ENCODE results near the gene C4orf50.

The C4orf50 gene

GRCh38 chr4:5892323-5893003, 125.8 kb downstream of the C4orf50 start:
- ATAC-seq = no peak
- TF ChIP-seq TCF4 (CRISPR knock-in tag; IDR thresholded peaks at IDR 0.05; ENCODE audit: borderline replicate concordance) (no peak), ZNF70 (CRISPR knock-in tag; IDR thresholded peaks at IDR 0.05) (no peak), BACH2 (CRISPR knock-in tag; IDR thresholded peaks at IDR 0.05; ENCODE audit: borderline replicate concordance) (no peak), CSRNP3 (CRISPR knock-in tag; IDR thresholded peaks at IDR 0.05) (no peak), ISL1 (CRISPR knock-in tag; IDR thresholded peaks at IDR 0.05) (no peak), PATZ1 (CRISPR knock-in tag; IDR thresholded peaks at IDR 0.05; ENCODE audit: borderline replicate concordance) (no peak), CREB5 (CRISPR knock-in tag; IDR thresholded peaks at IDR 0.05; ENCODE audit: low read depth) (no peak), OSR1 (CRISPR knock-in tag; IDR thresholded peaks at IDR 0.05) (no peak), ZC3H10 (CRISPR knock-in tag; IDR thresholded peaks at IDR 0.05) (no peak), PPARA (CRISPR knock-in tag; IDR thresholded peaks at IDR 0.05; ENCODE audit: borderline replicate concordance) (no peak), ZFP30 (CRISPR knock-in tag; IDR thresholded peaks at IDR 0.05) (no peak), CSDC2 (CRISPR knock-in tag; IDR thresholded peaks at IDR 0.05) (no peak), ARNTL (CRISPR knock-in tag; IDR thresholded peaks at IDR 0.05; ENCODE audit: borderline replicate concordance, low read depth) (no peak), SNAI2 (CRISPR knock-in tag; IDR thresholded peaks at IDR 0.05) (no peak), ZNF565 (CRISPR knock-in tag; conservative IDR thresholded peaks at IDR 0.05; ENCODE audit: low read depth) (no peak), ZNF8 (CRISPR knock-in tag; IDR thresholded peaks at IDR 0.05) (no peak), TSHZ2 (CRISPR knock-in tag; IDR thresholded peaks at IDR 0.05) (no peak), RARB (CRISPR knock-in tag; IDR thresholded peaks at IDR 0.05) (no peak), TOX (CRISPR knock-in tag; IDR thresholded peaks at IDR 0.05; ENCODE audit: borderline replicate concordance) (no peak), GLIS3 (CRISPR knock-in tag; IDR thresholded peaks at IDR 0.05) (no peak)

- TF ChIP-seq ISL1 (CRISPR knock-in tag; IDR thresholded peaks at IDR 0.05) = no peak
- TF ChIP-seq GLIS3 (CRISPR knock-in tag; IDR thresholded peaks at IDR 0.05) = no peak
- TF ChIP-seq ARNTL (CRISPR knock-in tag; IDR thresholded peaks at IDR 0.05; ENCODE audit: borderline replicate concordance, low read depth) = no peak
- no peak for TF ChIP-seq ZFP30 (CRISPR knock-in tag; IDR thresholded peaks at IDR 0.05)
- no peak for TF ChIP-seq ZNF565 (CRISPR knock-in tag; conservative IDR thresholded peaks at IDR 0.05; ENCODE audit: low read depth)
- TF ChIP-seq POU6F1 (CRISPR knock-in tag; IDR thresholded peaks at IDR 0.05; ENCODE audit: borderline replicate concordance, low read depth) = no peak
- TF ChIP-seq SNAI2 (CRISPR knock-in tag; IDR thresholded peaks at IDR 0.05) = no peak
- TF ChIP-seq ZC3H10 (CRISPR knock-in tag; IDR thresholded peaks at IDR 0.05) = no peak
- no peak for TF ChIP-seq PPARA (CRISPR knock-in tag; IDR thresholded peaks at IDR 0.05; ENCODE audit: borderline replicate concordance)
- TF ChIP-seq OSR1 (CRISPR knock-in tag; IDR thresholded peaks at IDR 0.05) = no peak
- TF ChIP-seq BACH2 (CRISPR knock-in tag; IDR thresholded peaks at IDR 0.05; ENCODE audit: borderline replicate concordance) = no peak
- no peak for TF ChIP-seq CREB5 (CRISPR knock-in tag; IDR thresholded peaks at IDR 0.05; ENCODE audit: low read depth)
- ATAC-seq = no peak
These were observed 126.5 kb downstream of the C4orf50 start for GRCh38 chr4:5891563-5892322.

Data from SK-N-SH treated with all-trans-retinoic acid at 6 μM for 48 hours (cell line).